ENCODE results near the gene TTC33.

Gene TTC33

GRCh38 chr5:40490464-40491111 lies 265.2 kb downstream of the TTC33 start:
- TF ChIP-seq FOXP2 (optimal IDR thresholded peaks at IDR 0.05; ENCODE audit: borderline replicate concordance, extremely low read depth, extremely low read length, insufficient read depth) (no peak), TAF1 (IDR thresholded peaks at IDR 0.05; ENCODE audit: borderline replicate concordance, insufficient read depth, low read length) (no peak), SIN3A (IDR thresholded peaks at IDR 0.05; ENCODE audit: borderline replicate concordance, insufficient read depth, low read length) (no peak), REST (IDR thresholded peaks at IDR 0.05; ENCODE audit: insufficient read depth in 1 of 2, low read depth in 2 of 2, low read length in 2 of 2) (no peak), POLR2AphosphoS5 (IDR thresholded peaks at IDR 0.05; ENCODE audit: low read depth, low read length) (no peak)

- no peak for TF ChIP-seq TAF1 (IDR thresholded peaks at IDR 0.05; ENCODE audit: borderline replicate concordance, insufficient read depth, low read length)
- TF ChIP-seq SIN3A (IDR thresholded peaks at IDR 0.05; ENCODE audit: borderline replicate concordance, insufficient read depth, low read length), result no peak
- no peak for TF ChIP-seq REST (IDR thresholded peaks at IDR 0.05; ENCODE audit: insufficient read depth in 1 of 2, low read depth in 2 of 2, low read length in 2 of 2)
- no peak for TF ChIP-seq POLR2AphosphoS5 (IDR thresholded peaks at IDR 0.05; ENCODE audit: low read depth, low read length)
Measured at GRCh38 chr5:40489421-40489820, 266.3 kb downstream of the TTC33 start.

GRCh38 chr5:40486437-40487275 lies 269.1 kb downstream of the TTC33 start:
- no peak for TF ChIP-seq TAF1 (IDR thresholded peaks at IDR 0.05; ENCODE audit: borderline replicate concordance, insufficient read depth, low read length)
- no peak for TF ChIP-seq SIN3A (IDR thresholded peaks at IDR 0.05; ENCODE audit: borderline replicate concordance, insufficient read depth, low read length)
- no peak for TF ChIP-seq REST (IDR thresholded peaks at IDR 0.05; ENCODE audit: insufficient read depth in 1 of 2, low read depth in 2 of 2, low read length in 2 of 2)
- no peak for TF ChIP-seq FOXP2 (optimal IDR thresholded peaks at IDR 0.05; ENCODE audit: borderline replicate concordance, extremely low read depth, extremely low read length, insufficient read depth)
- no peak for TF ChIP-seq POLR2AphosphoS5 (IDR thresholded peaks at IDR 0.05; ENCODE audit: low read depth, low read length)

- TF ChIP-seq FOXP2 (optimal IDR thresholded peaks at IDR 0.05; ENCODE audit: borderline replicate concordance, extremely low read depth, extremely low read length, insufficient read depth) (no peak), REST (IDR thresholded peaks at IDR 0.05; ENCODE audit: insufficient read depth in 1 of 2, low read depth in 2 of 2, low read length in 2 of 2) (no peak), SIN3A (IDR thresholded peaks at IDR 0.05; ENCODE audit: borderline replicate concordance, insufficient read depth, low read length) (no peak), POLR2AphosphoS5 (IDR thresholded peaks at IDR 0.05; ENCODE audit: low read depth, low read length) (no peak), TAF1 (IDR thresholded peaks at IDR 0.05; ENCODE audit: borderline replicate concordance, insufficient read depth, low read length) (no peak)
Measured at GRCh38 chr5:40485021-40485998, 270.5 kb downstream of the TTC33 start.
